Caco-2 (cell line): ENCODE data around the gene TRIM16. TPM values are rescaled to one million over a fixed set of nuclear protein-coding genes. Genes with fewer than 3 reads are reported as not detected.

Experiments used
- BruUV-seq: library from RNA; stranded (reverse); fragments of 400-500 nt; replicated peaks from 2 replicates; lab custom pipeline; 2021; lab: Mats Ljungman, UMichigan
- CTCF ChIA-PET: fragments of 300-600 bp; sonication (Branson Sonifier 250); formaldehyde crosslinking; loops from one replicate; lab custom pipeline; 2022; ENCODE audit warnings: antibody characterized with exemption; lab: Charles Lee
- POLR2A ChIA-PET: fragments of 300-600 bp; sonication (Branson Sonifier 250); formaldehyde crosslinking; loops from one replicate; lab custom pipeline; 2022; ENCODE audit warnings: antibody characterized with exemption; lab: Charles Lee
- DNase-seq, 2 experiments: peaks; one replicate each; pipeline versions ENCODE4 v3.0.0 to v3.0.0-alpha.2; 2020 to 2022
- H3K27me3 ChIP-seq: replicated peaks from 2 replicates; pipeline ENCODE4 v1.6.0; 2011; ENCODE audit warnings: low read length; ENCODE audit not compliant: control insufficient read depth, insufficient read depth
- H3K36me3 ChIP-seq: 2 replicates; pipeline ENCODE4 v1.5.1; 2011; ENCODE audit warnings: low read length; ENCODE audit not compliant: control insufficient read depth, insufficient read depth
- H3K4me1 ChIP-seq: fragments of 250-450 bp; sonication (Bioruptor Pico); 2 replicates; pipeline ENCODE4 v1.5.1; 2020; ENCODE audit warnings: mild to moderate bottlenecking
- H3K4me3 ChIP-seq: 2 replicates; pipeline ENCODE4 v1.5.1; 2011; ENCODE audit warnings: low read depth, mild to moderate bottlenecking, control low read depth, low read length
- H3K9me3 ChIP-seq: fragments of 250-450 bp; sonication (Bioruptor Pico); 2 replicates; pipeline ENCODE4 v1.5.1; 2020; ENCODE audit warnings: mild to moderate bottlenecking, moderate library complexity
- H3K27ac Mint-ChIP-seq: one replicate; pipeline ENCODE4 v1.8.0; 2022; ENCODE audit warnings: mixed read lengths; ENCODE audit not compliant: unreplicated experiment
- H3K27me3 Mint-ChIP-seq: one replicate; pipeline ENCODE4 v1.8.0; 2022; ENCODE audit warnings: mixed read lengths; ENCODE audit not compliant: insufficient read depth, unreplicated experiment
- H3K36me3 Mint-ChIP-seq: one replicate; pipeline ENCODE4 v1.8.0; 2022; ENCODE audit warnings: mild to moderate bottlenecking, mixed read lengths; ENCODE audit not compliant: insufficient read depth, unreplicated experiment
- H3K4me1 Mint-ChIP-seq: one replicate; pipeline ENCODE4 v1.8.0; 2022; ENCODE audit warnings: low read depth, mixed read lengths; ENCODE audit not compliant: unreplicated experiment
- H3K4me3 Mint-ChIP-seq: one replicate; pipeline ENCODE4 v1.8.0; 2022; ENCODE audit warnings: mild to moderate bottlenecking, moderate library complexity, mixed read lengths; ENCODE audit not compliant: unreplicated experiment
- H3K9me3 Mint-ChIP-seq: one replicate; pipeline ENCODE4 v1.8.0; 2022; ENCODE audit warnings: mixed read lengths; ENCODE audit not compliant: unreplicated experiment
- CTCF ChIP-seq, 2 experiments: fragments of 200-600 bp in 1 of 2; IDR thresholded peaks; 1 replicate in 1 of 2; 2 replicates in 1 of 2; pipeline versions ENCODE4 v1.5.1 to v1.8.0; 2011 to 2022; ENCODE audit warnings: antibody characterized with exemption in 1 of 2, control low read depth in 1 of 2, inconsistent platforms in 1 of 2, low read depth in 1 of 2, low read length in 1 of 2, mild to moderate bottlenecking in 1 of 2, moderate library complexity in 1 of 2; ENCODE audit not compliant: insufficient read depth in 1 of 2, severe bottlenecking in 1 of 2, unreplicated experiment in 1 of 2
- intact Hi-C: fragments of 100-400 bp; cut with micrococcal nuclease; formaldehyde crosslinking; loops from one replicate; pipeline ENCODE4 v1.10.0; 2022; ENCODE audit not compliant: unreplicated experiment
- total RNA-seq: library from RNA; stranded (reverse); gene quantifications from 2 replicates; pipeline ENCODE4 v1.2.3, GENCODE V29; 2022

TRIM16 gene
- total RNA-seq, 1 experiment from 2014 or later, result 12.4 TPM

- no peaks in the 10 kb centered on the region for H3K9me3 Mint-ChIP-seq
- Histone ChIP-seq H3K4me3 (no peak overlapping the region), H3K4me1 (peaks cover 46% of the 10 kb centered on the region), H3K36me3 (no peaks in the 10 kb centered on the region), H3K27me3 (no peaks in the 10 kb centered on the region), H3K9me3 (no peaks in the 10 kb centered on the region)
- peak; percentile 63 to 85 for DNase-seq
- peak overlapping the region; percentile 72 for H3K27ac Mint-ChIP-seq
- CTCF ChIA-PET, result no interaction called here
- no TSS peak for BruUV-seq
- intact Hi-C loops, result loop anchor here (5.0 kb wide), 1 partner anchor 38 kb away; the partner anchor contains the start of gene ZNF286A
- H3K36me3 Mint-ChIP-seq, result peaks cover 15% of the 10 kb centered on the region
- H3K4me1 Mint-ChIP-seq, result peaks cover 17% of the 10 kb centered on the region
- no peak overlapping the region for H3K4me3 Mint-ChIP-seq
- TF ChIP-seq CTCF (IDR thresholded peaks at IDR 0.05; ENCODE audit: insufficient read depth in 1 of 2, low read depth in 1 of 2, low read length in 1 of 2, severe bottlenecking in 1 of 2, unreplicated experiment in 1 of 2), result no peak
- POLR2A ChIA-PET, result interaction anchor here (0.7 kb wide), 1 partner anchor 40 kb away, joined by 5 read pairs; the partner anchor contains the start of gene ZNF286A
- H3K27me3 Mint-ChIP-seq, result no peaks in the 10 kb centered on the region
Observed at GRCh38 chr17:15659663-15660062, 24.4 kb downstream of the TRIM16 start.

DNA sequence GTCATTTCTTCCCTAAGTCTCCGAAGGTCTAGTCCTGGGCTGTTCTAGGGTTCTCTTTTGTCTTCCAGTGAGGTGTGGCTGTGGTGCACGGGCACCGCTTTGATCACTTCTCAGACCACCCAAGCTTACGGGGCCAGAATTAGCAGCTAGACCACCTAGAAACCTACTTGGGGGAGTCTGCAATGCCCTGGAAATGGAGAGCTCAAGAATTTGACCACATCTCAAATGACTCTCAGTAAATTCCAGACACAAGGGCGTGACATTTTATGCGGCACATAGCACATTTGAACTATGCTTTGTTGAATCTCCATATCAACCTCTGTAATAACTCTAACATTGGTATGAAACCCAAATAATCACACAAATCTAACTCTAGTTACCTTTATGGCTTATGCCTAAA is 24.9 kb downstream of the TRIM16 start:
- Mint-ChIP-seq H3K9me3 (no peaks in the 10 kb centered on the region), H3K27ac (peak overlapping the region; percentile 72), H3K4me1 (peaks cover 20% of the 10 kb centered on the region), H3K27me3 (no peaks in the 10 kb centered on the region), H3K36me3 (peaks cover 12% of the 10 kb centered on the region), H3K4me3 (no peak overlapping the region)
- Histone ChIP-seq H3K27me3 (no peaks in the 10 kb centered on the region), H3K4me3 (no peak overlapping the region), H3K4me1 (peaks cover 51% of the 10 kb centered on the region), H3K36me3 (no peaks in the 10 kb centered on the region), H3K9me3 (no peaks in the 10 kb centered on the region)
- no peak for DNase-seq
- intact Hi-C loops, result loop anchor here (5.0 kb wide), 1 partner anchor 38 kb away; the partner anchor contains the start of gene ZNF286A
- no TSS peak for BruUV-seq
- ChIA-PET CTCF (no interaction called here), POLR2A (interaction anchor here (0.7 kb wide), 1 partner anchor 40 kb away, joined by 5 read pairs; the partner anchor contains the start of gene ZNF286A)
- TF ChIP-seq CTCF (IDR thresholded peaks at IDR 0.05; ENCODE audit: insufficient read depth in 1 of 2, low read depth in 1 of 2, low read length in 1 of 2, severe bottlenecking in 1 of 2, unreplicated experiment in 1 of 2), result no peak

DNA sequence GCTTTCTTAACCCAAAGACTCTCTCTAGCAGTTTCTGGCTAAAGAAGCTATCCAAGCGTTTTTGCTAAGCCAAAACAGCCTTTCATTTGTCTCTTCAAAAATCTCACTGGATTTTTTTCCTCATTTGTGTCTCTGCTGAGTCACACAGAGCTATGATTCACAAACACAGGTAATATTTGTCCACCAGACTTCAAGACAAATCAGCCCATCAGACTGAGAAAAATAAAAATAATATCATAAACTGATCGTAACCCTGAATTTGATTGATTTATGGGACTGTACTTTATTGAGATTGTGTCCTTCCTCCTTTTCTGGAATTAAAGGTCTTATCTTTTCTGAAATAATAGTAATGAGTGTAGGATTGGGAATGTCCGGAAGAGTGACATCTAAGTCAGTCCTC is 25.8 kb downstream of the TRIM16 start:
- ChIA-PET POLR2A (no interaction called here), CTCF (no interaction called here)
- H3K27ac Mint-ChIP-seq, result no peak overlapping the region
- H3K4me3 ChIP-seq, result no peak overlapping the region
- H3K9me3 Mint-ChIP-seq, result no peaks in the 10 kb centered on the region
- H3K9me3 ChIP-seq, result no peaks in the 10 kb centered on the region
- H3K4me1 ChIP-seq, result peaks cover 55% of the 10 kb centered on the region
- H3K36me3 ChIP-seq, result no peaks in the 10 kb centered on the region
- DNase-seq, result no peak
- H3K4me3 Mint-ChIP-seq, result no peak overlapping the region
- H3K27me3 ChIP-seq, result no peaks in the 10 kb centered on the region
- H3K4me1 Mint-ChIP-seq, result peaks cover 21% of the 10 kb centered on the region
- H3K36me3 Mint-ChIP-seq, result peaks cover 6% of the 10 kb centered on the region
- H3K27me3 Mint-ChIP-seq, result no peaks in the 10 kb centered on the region
- intact Hi-C loops, result loop anchor here (5.0 kb wide), 1 partner anchor 39 kb away; the partner anchor contains the start of gene ZNF286A
- TF ChIP-seq CTCF (IDR thresholded peaks at IDR 0.05; ENCODE audit: insufficient read depth in 1 of 2, low read depth in 1 of 2, low read length in 1 of 2, severe bottlenecking in 1 of 2, unreplicated experiment in 1 of 2), result no peak
- no TSS peak for BruUV-seq
